RCC 7860 (cell line): ENCODE measurements around the gene DEAF1.
"Not testable (repeated sequence)": the region's sequence is repeated elsewhere in the genome, so short reads cannot be mapped to it uniquely, and the experiment has no call there.

Experiments
- DNase-seq: peaks from one replicate; pipeline ENCODE4 v3.0.0-alpha.2; 2015; ENCODE audit warnings: low spot score
- FAIRE-seq: peaks from 2 replicates; lab custom pipeline; 2012; peaks lifted over from hg19 to GRCh38; lab: Jason Lieb, UNC

The DEAF1 gene

GRCh38 chr11:702462-703461 lies 7.7 kb upstream of the DEAF1 start:
- DNase-seq: peak; percentile 46
- FAIRE-seq: peak; percentile 22

GRCh38 chr11:701741-702461 lies 6.9 kb upstream of the DEAF1 start:
- DNase-seq (no peak), FAIRE-seq (no peak)

GRCh38 chr11:699753-700152 lies 4.7 kb upstream of the DEAF1 start:
- no peak for DNase-seq
- FAIRE-seq: no peak

- DNase-seq (no peak), FAIRE-seq (no peak)
These were observed 4.1 kb upstream of the DEAF1 start for GRCh38 chr11:699116-699508.

GRCh38 chr11:698493-699115 lies 3.6 kb upstream of the DEAF1 start:
- peak; percentile 5 for DNase-seq

DNA sequence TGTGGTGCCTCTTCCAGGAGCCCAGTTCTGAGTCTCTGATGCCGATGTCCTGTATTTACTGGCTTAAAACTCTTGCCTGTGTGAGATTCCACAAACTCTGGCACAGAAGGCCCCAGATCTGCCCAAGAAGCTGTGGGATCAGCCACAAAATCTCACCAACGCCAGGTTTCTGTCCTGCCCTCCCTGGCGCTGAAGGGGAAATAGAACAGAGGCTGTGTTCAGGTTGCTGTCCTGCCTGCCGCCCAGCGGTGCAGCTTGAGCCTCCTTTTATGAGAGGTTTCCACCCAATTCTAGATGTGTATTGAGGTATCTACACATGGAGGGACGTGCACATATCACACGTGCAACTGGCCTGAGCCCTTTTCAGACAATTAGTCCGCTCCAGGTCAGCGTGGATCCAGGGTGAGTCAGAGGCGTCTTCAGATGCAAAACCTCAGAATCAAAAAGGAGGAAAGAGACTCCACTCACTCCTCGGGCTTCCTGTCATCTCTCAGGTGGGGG lies 2.8 kb upstream of the DEAF1 start:
- peak; percentile 88 for FAIRE-seq
- DNase-seq: peak; percentile 81

More at GRCh38 chr11:698493-699115, 3.6 kb upstream of the DEAF1 start:
- no peak for FAIRE-seq

DNA sequence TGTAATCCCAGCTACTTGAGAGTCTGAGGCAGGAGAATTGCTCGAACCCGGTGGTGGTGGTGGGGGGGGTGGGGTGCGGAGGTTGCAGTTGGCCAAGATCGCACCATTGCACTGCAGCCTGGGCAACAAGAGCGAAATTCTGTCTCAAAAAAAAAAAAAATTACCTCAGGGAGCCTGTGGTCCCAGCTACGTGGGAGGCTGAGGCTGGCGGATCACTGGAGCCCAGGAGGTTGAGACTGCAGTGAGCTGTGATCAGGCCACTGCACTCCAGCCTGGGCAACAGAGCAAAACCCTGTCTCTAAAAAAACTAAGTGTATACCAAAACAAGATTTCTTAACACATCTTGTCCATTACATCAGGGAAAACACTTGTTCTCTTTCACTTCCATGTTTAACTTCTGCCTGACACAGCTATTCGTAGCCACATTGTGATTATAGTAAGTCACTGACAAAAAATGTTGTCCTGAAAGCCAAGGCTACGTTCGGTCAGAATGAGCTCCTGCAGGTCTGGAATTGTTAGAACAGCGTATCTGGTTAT lies 2.0 kb upstream of the DEAF1 start:
- FAIRE-seq (peak; percentile 81), DNase-seq (peak; percentile 83)

DNA sequence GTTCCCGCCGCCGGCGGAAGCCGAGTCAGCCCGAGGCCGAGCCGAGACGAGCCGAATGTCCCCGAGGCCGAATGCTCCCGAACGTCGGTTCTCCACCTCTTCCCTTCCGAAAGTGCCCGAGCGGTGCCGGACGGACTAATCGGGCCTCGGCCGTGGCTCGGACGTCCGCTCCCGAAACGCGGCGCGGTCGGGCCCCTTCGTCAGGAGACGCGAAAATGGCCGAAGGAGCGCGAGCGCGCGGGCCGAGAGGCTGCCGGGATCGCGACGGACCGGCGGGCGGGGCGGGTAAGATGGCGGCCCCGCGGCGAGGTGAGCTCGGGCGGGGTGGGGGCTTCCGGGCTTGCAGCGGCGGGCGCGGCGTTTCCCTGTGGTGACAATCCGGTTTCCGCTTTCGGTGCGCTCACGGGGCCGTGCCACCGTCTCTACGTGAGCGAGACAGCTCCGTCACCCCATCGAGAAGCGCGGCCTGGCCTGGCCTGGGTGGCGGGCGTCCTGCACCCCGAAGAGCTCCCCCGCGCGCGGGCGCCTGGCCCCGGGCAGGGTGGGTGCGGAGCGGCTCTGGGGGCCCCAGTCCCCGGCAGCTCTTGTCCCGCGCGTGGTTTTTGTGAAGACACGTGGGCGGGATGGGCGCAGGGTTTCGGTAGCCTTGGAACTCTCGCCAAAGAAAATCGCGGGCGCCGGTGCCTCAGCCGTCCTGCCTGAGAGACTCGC lies 671 bp upstream of the DEAF1 start, which contains the start of gene TMEM80:
Gene TMEM80 (plus strand): TSS at position 279 of the 711 bp plus-strand sequence. CDS start 12 bp downstream, at position 291.
- DNase-seq: peak; percentile 90
- peak; percentile 50 for FAIRE-seq

DNA sequence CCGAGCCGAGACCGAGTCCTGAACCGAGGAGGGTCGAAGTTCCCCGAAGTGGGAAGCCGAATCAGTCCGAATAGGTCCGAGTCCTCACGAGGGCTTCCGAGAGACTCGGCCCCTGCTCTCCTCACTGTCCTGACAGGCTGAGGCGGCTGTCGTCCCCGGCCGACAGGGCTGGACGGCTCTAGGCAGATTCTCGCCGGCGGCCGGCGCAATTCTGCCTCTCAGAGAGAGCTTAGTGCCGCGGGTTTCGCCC lies 191 bp upstream of the DEAF1 start:
- FAIRE-seq (no peak), DNase-seq (no peak)

DNA sequence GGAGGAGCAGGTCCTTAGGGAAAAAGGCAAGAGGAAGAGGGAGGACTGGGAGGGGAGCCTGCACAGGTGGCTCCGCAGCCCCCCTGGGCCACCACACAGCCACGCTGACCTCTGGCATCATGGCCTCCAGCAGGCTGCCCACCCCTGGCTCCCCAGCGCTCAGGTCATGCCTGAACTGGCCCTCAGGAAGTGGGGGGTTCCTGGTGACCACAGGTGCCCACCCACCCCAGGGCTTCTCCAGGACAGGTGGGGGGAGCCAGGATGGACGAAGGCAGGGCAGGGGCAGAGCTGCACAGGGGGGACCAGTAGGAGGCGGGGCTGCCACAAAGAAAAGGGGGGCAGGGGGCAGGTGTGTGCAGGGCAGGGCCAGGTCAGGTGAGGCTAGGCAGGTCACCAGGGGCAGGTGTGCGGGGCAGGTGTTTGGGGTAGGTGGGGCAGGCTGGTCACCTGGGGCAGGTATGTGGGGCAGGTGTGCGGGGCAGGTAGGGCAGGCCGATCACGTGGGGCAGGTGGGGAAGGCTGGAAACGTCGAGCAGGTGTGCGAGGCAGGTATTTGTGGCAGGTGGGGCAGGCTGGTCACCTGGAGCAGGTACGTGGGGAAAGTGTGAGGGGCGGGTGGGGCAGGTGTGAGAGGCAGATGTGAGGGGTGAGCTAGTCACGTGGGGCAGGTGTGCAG lies 997 bp downstream of the DEAF1 start:
- DNase-seq (no peak), FAIRE-seq (no peak)

- FAIRE-seq: no peak
These were observed 1.6 kb downstream of the DEAF1 start for GRCh38 chr11:693415-693831.

DNA sequence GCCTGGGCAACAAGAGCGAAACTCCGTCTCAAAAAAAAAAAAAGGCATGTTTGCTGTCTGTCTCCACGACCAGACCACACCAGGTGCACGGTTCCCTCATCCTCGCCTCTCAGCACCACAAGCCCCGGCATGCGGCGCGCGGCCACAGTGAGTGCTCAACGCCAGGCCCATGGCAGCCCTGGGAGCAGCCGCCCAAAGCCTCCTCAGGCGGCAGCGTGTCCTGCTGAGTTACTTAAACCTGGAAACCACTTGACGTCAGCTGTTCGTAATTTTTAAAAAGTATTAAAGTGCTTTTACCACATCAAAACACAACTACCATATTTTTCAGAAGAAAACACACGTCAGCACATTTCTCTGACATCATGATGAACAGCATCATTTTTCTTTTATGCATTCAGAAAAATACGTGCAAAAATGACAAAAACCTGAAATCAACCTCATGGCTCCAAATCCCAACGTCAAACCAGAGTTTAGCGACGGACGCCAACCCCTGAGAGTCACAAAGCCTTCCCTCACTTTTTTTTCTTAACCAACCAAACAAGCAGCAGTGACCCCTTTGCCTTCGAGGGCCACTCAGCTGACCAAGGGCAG lies 2.1 kb downstream of the DEAF1 start:
- DNase-seq (no peak), FAIRE-seq (no peak)

More at GRCh38 chr11:693415-693831, 1.6 kb downstream of the DEAF1 start:
- DNase-seq: no peak

DNA sequence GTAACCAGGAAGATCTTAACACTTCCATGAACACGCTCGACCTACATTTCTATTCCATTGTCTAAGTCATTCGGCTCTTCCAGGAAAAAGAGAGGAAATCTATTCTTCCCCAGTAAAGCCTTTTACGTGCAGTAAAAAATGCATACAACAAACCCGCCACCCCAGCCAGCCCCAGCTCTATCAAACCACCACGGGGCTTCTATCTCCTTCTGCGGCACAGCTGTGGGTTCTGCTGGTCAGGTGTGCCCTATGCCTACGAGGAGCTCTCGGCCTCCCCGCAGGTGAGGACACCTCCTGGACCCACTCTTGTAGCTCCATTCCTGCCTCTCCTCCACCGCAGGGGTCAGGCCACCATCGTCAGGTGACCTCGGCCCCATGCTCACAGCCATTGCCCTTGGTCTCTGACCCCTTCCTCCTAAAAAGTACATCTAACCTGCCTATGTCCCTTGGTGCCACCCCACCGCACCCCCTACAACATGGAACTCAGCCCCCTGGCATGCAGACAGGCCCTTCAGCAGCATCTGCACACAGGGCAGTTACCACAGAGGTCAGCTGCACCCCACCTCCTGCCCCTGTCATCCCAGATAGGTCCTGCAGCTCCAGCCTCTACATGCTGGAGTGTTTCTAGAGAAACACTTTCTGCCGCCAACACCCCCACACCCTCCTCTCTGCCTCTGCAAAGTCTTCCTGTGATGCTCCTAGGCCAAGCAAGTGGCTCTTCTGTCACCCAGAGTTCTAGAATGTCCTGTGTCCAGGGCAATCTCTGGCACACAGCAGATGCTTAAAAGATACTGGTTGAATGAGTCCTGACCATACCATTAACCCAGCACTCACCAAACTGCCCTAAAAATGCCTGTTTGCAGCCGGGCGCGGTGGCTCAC lies 3.1 kb downstream of the DEAF1 start:
- DNase-seq (no peak), FAIRE-seq (no peak)

- DNase-seq (no peak), FAIRE-seq (no peak)
These were observed 4.0 kb downstream of the DEAF1 start for GRCh38 chr11:690738-691633.

DNA sequence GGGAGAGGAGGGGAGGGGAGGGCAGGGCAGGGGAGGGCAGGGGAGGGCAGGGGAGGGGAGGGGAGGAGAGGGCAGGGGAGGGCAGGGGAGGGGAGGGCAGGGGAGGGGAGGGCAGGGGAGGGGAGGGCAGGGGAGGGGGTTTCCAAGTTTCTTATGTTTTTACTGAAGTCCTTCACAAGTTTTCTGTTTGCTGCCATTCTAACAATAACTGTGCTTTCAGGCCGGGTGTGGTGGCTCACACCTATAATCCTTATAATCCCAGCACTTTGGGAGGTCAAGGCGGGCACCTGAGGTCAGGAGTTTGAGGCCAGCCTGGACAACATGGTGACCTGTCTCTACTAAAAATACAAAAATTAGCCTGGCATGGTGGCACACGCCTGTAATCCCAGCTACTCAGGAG lies 4.8 kb downstream of the DEAF1 start:
- DNase-seq, FAIRE-seq: not testable (repeated sequence)

DNA sequence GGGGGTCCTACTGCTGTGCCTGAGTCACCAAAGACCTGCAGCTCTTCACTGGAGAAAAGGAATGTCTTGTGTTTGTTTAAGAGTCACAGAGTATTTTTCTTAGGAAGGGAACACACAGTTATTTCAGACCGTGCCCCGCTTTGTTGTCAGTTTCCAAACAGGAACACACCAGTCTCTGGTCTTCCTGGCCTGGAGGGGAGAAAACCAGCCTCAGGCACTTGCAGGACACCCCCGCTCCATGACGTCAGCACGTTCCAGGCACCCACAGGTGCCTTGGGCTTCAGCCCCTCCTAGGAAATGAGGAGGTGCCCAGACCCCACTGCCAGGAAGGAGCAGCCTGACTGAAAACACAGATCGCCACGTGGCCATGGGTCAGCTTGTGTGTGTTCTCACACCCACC lies 5.4 kb downstream of the DEAF1 start:
- DNase-seq (no peak), FAIRE-seq (no peak)

DNA sequence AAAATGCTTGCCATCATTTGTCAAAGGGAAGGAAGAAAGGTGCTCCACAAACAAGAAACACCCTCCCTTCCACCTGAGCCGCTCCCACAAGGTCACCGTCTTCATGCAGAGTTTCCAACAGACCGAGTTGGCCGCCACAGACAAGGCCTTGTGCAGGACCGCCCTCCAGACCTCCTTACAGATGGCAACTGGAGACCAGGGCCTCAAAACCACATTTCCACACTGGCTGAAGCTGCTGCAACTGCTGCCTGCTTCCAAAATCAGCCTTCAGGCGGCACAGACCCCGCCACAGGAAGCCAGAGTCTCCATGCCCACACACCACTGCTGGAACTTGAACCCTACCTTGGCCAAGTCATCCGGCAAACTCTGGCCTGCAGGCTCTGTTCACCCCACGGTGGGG lies 6.3 kb downstream of the DEAF1 start:
- FAIRE-seq (no peak), DNase-seq (no peak)
